ENCODE measurements around the gene PHACTR4. TPM values are rescaled to one million over a fixed set of nuclear protein-coding genes. Genes with fewer than 3 reads are reported as not detected.

PHACTR4 gene
- total RNA-seq, 2 donors from 2014 or later, result 49.9 to 65.0 TPM

- Mint-ChIP-seq H3K27ac (peak overlapping the region; percentile 98), H3K27me3 (ENCODE audit: insufficient read depth) (no peaks in the 10 kb centered on the region), H3K36me3 (ENCODE audit: low read depth) (peaks cover 36% of the 10 kb centered on the region), H3K4me3 (peak overlapping the region; percentile 92), H3K4me1 (peaks cover 8% of the 10 kb centered on the region), H3K9me3 (no peaks in the 10 kb centered on the region)
- H3K9ac ChIP-seq (ENCODE audit: extremely low read depth, low read length, poor library complexity, severe bottlenecking), result peak overlapping the region; percentile 93
- peaks cover 19% of the 10 kb centered on the region for H3K36me3 ChIP-seq (ENCODE audit: control insufficient read depth, insufficient read depth, low read length)
- peak overlapping the region; percentile 94 for H3K4me3 ChIP-seq (ENCODE audit: low read length)
- TF ChIP-seq CTCF (conservative IDR thresholded peaks at IDR 0.05), result peak; percentile 52
- H3K27ac ChIP-seq (ENCODE audit: low read depth, low read length), result peak overlapping the region; percentile 16
- 56 to 63% methylated on average over 24 to 29 of the region's 29 CpGs for WGBS, 2 experiments (ENCODE audit: insufficient coverage in 1 of 2, insufficient read length in 1 of 2)
- H3K9me3 ChIP-seq (ENCODE audit: control insufficient read depth, low read length), result no peaks in the 10 kb centered on the region
- H3K4me1 ChIP-seq (ENCODE audit: control insufficient read depth, insufficient read depth, low read length), result no peaks in the 10 kb centered on the region
- H3K27me3 ChIP-seq (ENCODE audit: control insufficient read depth, insufficient read depth, low read length, poor library complexity, severe bottlenecking), result no peaks in the 10 kb centered on the region
- peak; percentile 83 for DNase-seq
These were observed 40.0 kb upstream of the PHACTR4 start for GRCh38 chr1:28329395-28330153.

GRCh38 chr1:28338897-28339296 is 30.6 kb upstream of the PHACTR4 start:
- Histone ChIP-seq H3K27me3 (ENCODE audit: control insufficient read depth, insufficient read depth, low read length, poor library complexity, severe bottlenecking) (no peaks in the 10 kb centered on the region), H3K36me3 (ENCODE audit: control insufficient read depth, insufficient read depth, low read length) (peaks cover 17% of the 10 kb centered on the region)
- H3K4me1 Mint-ChIP-seq, result no peaks in the 10 kb centered on the region

GRCh38 chr1:28339551-28339950 is 30.0 kb upstream of the PHACTR4 start:
- H3K9me3 Mint-ChIP-seq, result no peaks in the 10 kb centered on the region
- no peak overlapping the region for H3K4me3 ChIP-seq (ENCODE audit: low read length)
- no peak overlapping the region for H3K9ac ChIP-seq (ENCODE audit: extremely low read depth, low read length, poor library complexity, severe bottlenecking)
- 90 to 94% methylated on average over 5 to 10 of the region's 10 CpGs for WGBS, 2 experiments (ENCODE audit: insufficient coverage in 1 of 2, insufficient read length in 1 of 2)
- no peaks in the 10 kb centered on the region for H3K4me1 ChIP-seq (ENCODE audit: control insufficient read depth, insufficient read depth, low read length)
- peaks cover 6% of the 10 kb centered on the region for H3K36me3 Mint-ChIP-seq (ENCODE audit: low read depth)
- no peak for TF ChIP-seq CTCF (conservative IDR thresholded peaks at IDR 0.05)
- H3K27me3 ChIP-seq (ENCODE audit: control insufficient read depth, insufficient read depth, low read length, poor library complexity, severe bottlenecking), result no peaks in the 10 kb centered on the region
- no peak overlapping the region for H3K4me3 Mint-ChIP-seq
- no peaks in the 10 kb centered on the region for H3K9me3 ChIP-seq (ENCODE audit: control insufficient read depth, low read length)
- no peaks in the 10 kb centered on the region for H3K4me1 Mint-ChIP-seq
- H3K36me3 ChIP-seq (ENCODE audit: control insufficient read depth, insufficient read depth, low read length), result peaks cover 13% of the 10 kb centered on the region
- DNase-seq, result no peak
- H3K27me3 Mint-ChIP-seq (ENCODE audit: insufficient read depth), result no peaks in the 10 kb centered on the region
- no peak overlapping the region for H3K27ac Mint-ChIP-seq
- H3K27ac ChIP-seq (ENCODE audit: low read depth, low read length), result no peak overlapping the region

More at GRCh38 chr1:28338897-28339296, 30.6 kb upstream of the PHACTR4 start:
- Mint-ChIP-seq H3K27ac (no peak overlapping the region), H3K36me3 (ENCODE audit: low read depth) (peaks cover 11% of the 10 kb centered on the region), H3K4me3 (no peak overlapping the region), H3K9me3 (no peaks in the 10 kb centered on the region), H3K27me3 (ENCODE audit: insufficient read depth) (no peaks in the 10 kb centered on the region)
- no peak overlapping the region for H3K9ac ChIP-seq (ENCODE audit: extremely low read depth, low read length, poor library complexity, severe bottlenecking)
- DNase-seq, result no peak
- H3K27ac ChIP-seq (ENCODE audit: low read depth, low read length), result no peak overlapping the region
- H3K9me3 ChIP-seq (ENCODE audit: control insufficient read depth, low read length), result no peaks in the 10 kb centered on the region
- no peak overlapping the region for H3K4me3 ChIP-seq (ENCODE audit: low read length)
- WGBS, 2 experiments (ENCODE audit: insufficient coverage in 1 of 2, insufficient read length in 1 of 2), result 94 to 100% methylated on average over 2 to 3 of the region's 3 CpGs
- no peaks in the 10 kb centered on the region for H3K4me1 ChIP-seq (ENCODE audit: control insufficient read depth, insufficient read depth, low read length)
- TF ChIP-seq CTCF (conservative IDR thresholded peaks at IDR 0.05), result no peak

Data from endodermal cell (in vitro differentiated cells).